Neuronal stem cell (in vitro differentiated cells): ENCODE results near the gene VSIG10L2. TPM values are rescaled to one million over a fixed set of nuclear protein-coding genes. Genes with fewer than 3 reads are reported as not detected.

Experiments
- DNase-seq: peaks from one replicate; pipeline ENCODE4 v3.0.0-alpha.2; 2013; ENCODE audit warnings: low spot score
- H2AFZ ChIP-seq: one replicate; pipeline ENCODE4 v1.6.1; 2013; ENCODE audit warnings: mild to moderate bottlenecking, low read length, inconsistent platforms
- H2AK5ac ChIP-seq: 2 replicates; pipeline ENCODE4 v1.6.1; 2013; ENCODE audit warnings: low read depth, mild to moderate bottlenecking, inconsistent platforms, low read length, moderate library complexity, mixed read lengths
- H2BK120ac ChIP-seq: 2 replicates; pipeline ENCODE4 v1.6.1; 2013; ENCODE audit warnings: low read depth, mild to moderate bottlenecking, inconsistent platforms, low read length, moderate library complexity, mixed read lengths
- H2BK12ac ChIP-seq: one replicate; pipeline ENCODE4 v1.6.1; 2013; ENCODE audit warnings: low read length, inconsistent platforms
- H2BK15ac ChIP-seq: 2 replicates; pipeline ENCODE4 v1.6.1; 2013; ENCODE audit warnings: mild to moderate bottlenecking, low read length, inconsistent platforms, mixed read lengths
- H2BK5ac ChIP-seq: one replicate; pipeline ENCODE4 v1.6.1; 2013; ENCODE audit warnings: inconsistent platforms, mild to moderate bottlenecking, low read length, moderate library complexity
- H3K14ac ChIP-seq: one replicate; pipeline ENCODE4 v1.6.1; 2013; ENCODE audit warnings: low read length, inconsistent platforms
- H3K18ac ChIP-seq: 2 replicates; pipeline ENCODE4 v1.6.1; 2013; ENCODE audit warnings: low read length, inconsistent platforms
- H3K23ac ChIP-seq: 2 replicates; pipeline ENCODE4 v1.6.1; 2013; ENCODE audit warnings: low read depth, mild to moderate bottlenecking, mixed read lengths, low read length, inconsistent platforms; ENCODE audit not compliant: poor library complexity
- H3K27ac ChIP-seq: replicated peaks from 3 replicates; pipeline ENCODE4 v1.5.1; 2013; ENCODE audit warnings: low read length, inconsistent platforms
- H3K27me3 ChIP-seq, 3 experiments: 2 replicates each; pipeline ENCODE4 v1.6.1; 2013; ENCODE audit warnings: low read length in 3 of 3, mild to moderate bottlenecking in 2 of 3, inconsistent platforms in 1 of 3, low read depth in 1 of 3, mixed read lengths in 1 of 3, moderate library complexity in 1 of 3; ENCODE audit not compliant: control insufficient read depth in 3 of 3, insufficient read depth in 3 of 3
- H3K36me3 ChIP-seq, 2 donors: replicated peaks in 1 of 2; 2 replicates each; pipeline ENCODE4 v1.6.1; 2013; ENCODE audit warnings: low read length in 2 of 2; ENCODE audit not compliant: control insufficient read depth in 2 of 2, insufficient read depth in 2 of 2
- H3K4ac ChIP-seq: 2 replicates; pipeline ENCODE4 v1.6.1; 2013; ENCODE audit warnings: inconsistent platforms, mild to moderate bottlenecking, low read length, moderate library complexity
- H3K4me1 ChIP-seq, 2 donors: 1 replicate in 1 of 2; 2 replicates in 1 of 2; pipeline ENCODE4 v1.6.1; 2013; ENCODE audit warnings: low read length in 2 of 2, low read depth in 1 of 2; ENCODE audit not compliant: control insufficient read depth in 2 of 2, insufficient read depth in 1 of 2
- H3K4me2 ChIP-seq: one replicate; pipeline ENCODE4 v1.6.1; 2013; ENCODE audit warnings: mild to moderate bottlenecking, low read length, inconsistent platforms; ENCODE audit not compliant: insufficient read depth, poor library complexity, severe bottlenecking
- H3K4me3 ChIP-seq, 2 donors: 2 replicates each; pipeline ENCODE4 v1.5.1; 2013; ENCODE audit warnings: low read length in 2 of 2, mild to moderate bottlenecking in 2 of 2, inconsistent platforms in 1 of 2, moderate library complexity in 1 of 2
- H3K79me1 ChIP-seq: one replicate; pipeline ENCODE4 v1.6.1; 2013; ENCODE audit warnings: low read depth, mild to moderate bottlenecking, inconsistent platforms, low read length, moderate library complexity
- H3K9ac ChIP-seq: one replicate; pipeline ENCODE4 v1.6.1; 2013; ENCODE audit warnings: mild to moderate bottlenecking, low read depth, low read length, inconsistent platforms; ENCODE audit not compliant: poor library complexity
- H3K9me3 ChIP-seq, 2 donors: replicated peaks in 1 of 2; 2 replicates each; pipeline versions ENCODE3 to v1.6.1; 2013; ENCODE audit warnings: low read length in 2 of 2, mild to moderate bottlenecking in 2 of 2, inconsistent platforms in 1 of 2, low read depth in 1 of 2, mixed read lengths in 1 of 2, moderate library complexity in 1 of 2; ENCODE audit not compliant: control insufficient read depth in 2 of 2, insufficient read depth in 1 of 2
- H4K8ac ChIP-seq: one replicate; pipeline ENCODE4 v1.6.1; 2013; ENCODE audit warnings: low read depth, mild to moderate bottlenecking, inconsistent platforms, low read length, moderate library complexity
- H4K91ac ChIP-seq: one replicate; pipeline ENCODE4 v1.6.1; 2013; ENCODE audit warnings: low read length, low read depth, mild to moderate bottlenecking, inconsistent platforms; ENCODE audit not compliant: poor library complexity
- WGBS, 2 donors: extraction: QIAGEN DNeasy Blood & Tissue Kit; methylation state at CpG; one replicate each; pipeline ENCODE4 v1.1.7; 2013; ENCODE audit warnings: missing lambda C conversion rate in 2 of 2, mixed read lengths in 1 of 2; ENCODE audit not compliant: insufficient read length in 2 of 2, insufficient replicate concordance in 1 of 2; ENCODE audit errors: extremely low coverage in 2 of 2; 5-methylcytosine and 5-hydroxymethylcytosine counted together
- polyA plus RNA-seq, 2 experiments: library from polyadenylated mRNA; stranded (reverse); fragments of 200-250 nt; gene quantifications; one replicate each; pipeline ENCODE4 v1.2.3, GENCODE V29; 2013

Gene VSIG10L2
- polyA plus RNA-seq (2013, experiment 1 of 2), result not detected
- not detected for polyA plus RNA-seq (2013, experiment 2 of 2)

DNA sequence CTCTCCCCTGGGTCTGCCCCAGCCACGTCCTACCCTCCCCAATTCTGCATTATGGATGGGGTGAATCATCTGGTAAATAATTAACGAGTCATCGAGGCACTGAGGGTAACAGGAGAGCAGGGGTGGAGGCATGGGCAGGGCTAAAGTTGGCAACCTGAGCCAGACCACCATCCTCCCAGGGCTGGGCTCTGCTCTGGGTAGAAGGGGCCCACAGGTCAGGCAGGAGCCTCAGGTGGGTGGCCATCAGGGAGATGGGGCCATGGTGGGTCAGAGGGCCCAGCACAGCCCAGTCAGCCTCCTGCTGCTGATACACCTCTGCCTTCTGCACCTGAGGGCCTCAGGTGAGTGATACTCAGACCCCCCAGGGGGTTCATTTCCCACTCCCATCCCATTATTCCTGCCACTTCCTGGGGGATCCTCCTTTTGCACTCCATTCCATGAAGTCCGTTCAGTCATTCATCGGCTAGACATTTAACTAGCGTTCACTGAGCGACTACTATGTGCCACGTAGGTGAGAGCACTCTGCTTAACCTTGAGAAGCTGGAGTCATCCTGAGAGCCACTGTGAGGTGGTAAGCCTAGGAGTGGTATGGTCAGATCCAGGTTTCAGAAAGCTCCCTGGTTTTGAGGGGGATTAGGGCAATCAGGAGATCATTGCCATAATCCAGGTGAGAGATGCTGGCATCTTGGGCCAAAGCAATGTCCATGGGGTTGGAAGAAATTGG lies at the start of gene VSIG10L2:
Gene VSIG10L2, plus strand, starts transcription at position 248 of the 724 bp plus-strand sequence. Its CDS starts 12 bp downstream, at position 260.
- no peak within 1 kb of the TSS for H2AFZ ChIP-seq
- WGBS, 2 donors, result no CpG with 5 or more reads among the region's 8 CpGs

DNA sequence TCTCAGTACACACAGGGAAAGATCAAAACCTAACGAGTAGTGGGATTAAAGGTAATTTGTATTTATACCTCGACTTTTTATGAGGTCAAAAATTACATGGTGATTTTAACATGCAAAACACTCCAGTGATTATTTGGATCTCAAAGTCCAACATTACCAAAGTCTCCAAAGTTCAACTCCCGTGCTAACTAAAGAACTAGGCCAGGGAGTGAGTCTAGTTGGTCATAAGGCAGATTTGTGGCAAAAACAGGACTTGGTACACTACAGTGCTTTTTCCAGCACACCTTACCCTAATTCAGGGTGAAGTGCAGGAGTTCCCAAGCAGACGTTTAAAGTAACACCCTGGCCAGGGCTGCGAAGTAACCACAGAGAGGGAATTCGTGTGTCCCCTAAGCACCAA lies 44.0 kb upstream of the VSIG10L2 start:
- Histone ChIP-seq H3K79me1 (no peaks in the 10 kb centered on the region), H2AFZ (no peak overlapping the region), H3K18ac (no peak overlapping the region), H3K4me2 (no peak overlapping the region), H4K8ac (no peak overlapping the region), H3K27ac (no peak overlapping the region), H3K4me1 (peaks cover 2 to 7% of the 10 kb centered on the region in 2 donors), H2BK15ac (no peak overlapping the region), H3K27me3 (peaks cover 3 to 9% (median 5%) of the 10 kb centered on the region in 3 experiments), H3K4ac (no peak overlapping the region), H2AK5ac (no peak overlapping the region), H3K4me3 (peak overlapping the region in 1 of 2 donors; percentile 62), H3K9ac (no peak overlapping the region), H3K36me3 (peaks cover 5 to 12% of the 10 kb centered on the region in 2 donors), H3K23ac (no peak overlapping the region), H2BK5ac (no peak overlapping the region), H3K14ac (no peak overlapping the region), H4K91ac (no peak overlapping the region), H3K9me3 (peaks cover 5 to 7% of the 10 kb centered on the region in 2 donors), H2BK120ac (no peak overlapping the region), H2BK12ac (no peak overlapping the region)
- no peak for DNase-seq
- WGBS, 2 donors, result no CpG with 5 or more reads among the region's 6 CpGs

More for the DNA sequence above, at the start of gene VSIG10L2:
- peaks cover 0 to 4% (median 0%) of the 10 kb centered on the region in 3 experiments for H3K27me3 ChIP-seq
- no peak within 1 kb of the TSS for H4K8ac ChIP-seq
- peaks cover 0 to 3% of the 10 kb centered on the region in 2 donors for H3K4me1 ChIP-seq
- no peak for DNase-seq
- no peak within 1 kb of the TSS for H3K14ac ChIP-seq
- no peak within 1 kb of the TSS for H3K18ac ChIP-seq
- no peak within 1 kb of the TSS for H3K23ac ChIP-seq
- no peak within 1 kb of the TSS for H2BK5ac ChIP-seq
- no peaks in the 10 kb centered on the region for H3K9me3 ChIP-seq
- H3K4ac ChIP-seq, result no peak within 1 kb of the TSS
- no peak within 1 kb of the TSS for H3K4me2 ChIP-seq
- no peak within 1 kb of the TSS for H2BK120ac ChIP-seq
- no peak within 1 kb of the TSS for H2BK12ac ChIP-seq
- H3K79me1 ChIP-seq, result no peaks in the 10 kb centered on the region
- H2AK5ac ChIP-seq, result no peak within 1 kb of the TSS
- H2BK15ac ChIP-seq, result no peak within 1 kb of the TSS
- no peak within 1 kb of the TSS for H3K27ac ChIP-seq
- H3K9ac ChIP-seq, result peak within 1 kb of the TSS; percentile 4
- no peak within 1 kb of the TSS for H4K91ac ChIP-seq
- no peaks in the 10 kb centered on the region for H3K36me3 ChIP-seq
- H3K4me3 ChIP-seq, result no peak within 1 kb of the TSS

DNA sequence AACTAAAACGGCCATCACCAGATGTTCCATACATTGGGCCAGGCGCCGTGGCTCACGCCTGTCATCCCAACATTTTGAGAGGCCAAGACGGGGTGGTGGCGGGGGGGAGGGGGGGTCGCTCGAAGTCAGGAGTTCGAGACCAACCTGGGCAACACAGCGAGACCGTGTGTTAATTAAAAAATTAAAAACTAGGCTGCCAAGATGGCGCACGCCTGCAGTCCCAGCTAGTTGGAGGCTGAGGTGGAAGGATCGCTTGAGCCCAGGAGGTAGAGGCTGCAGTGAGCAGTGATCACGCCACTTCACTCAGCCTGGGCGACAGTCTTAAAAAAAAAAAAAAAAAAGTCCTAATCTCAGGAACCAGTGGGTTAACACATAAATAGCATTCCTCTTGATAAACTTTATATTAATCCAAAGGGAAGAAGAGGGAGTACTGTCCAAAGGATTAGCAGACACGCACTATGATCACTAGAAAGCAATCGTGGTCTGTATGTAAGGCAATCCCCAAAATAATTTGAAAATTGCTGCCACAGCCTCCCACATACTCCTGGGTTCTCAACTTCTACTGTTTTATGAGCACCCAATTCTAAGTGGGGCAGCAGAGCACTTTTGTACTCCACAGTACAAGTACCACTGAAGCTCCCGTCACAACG lies 43.4 kb upstream of the VSIG10L2 start:
- no peak overlapping the region for H3K18ac ChIP-seq

More for the DNA sequence above, 43.4 kb upstream of the VSIG10L2 start:
- peaks cover 5 to 7% of the 10 kb centered on the region in 2 donors for H3K9me3 ChIP-seq
- H3K27me3 ChIP-seq, result peaks cover 3 to 9% (median 5%) of the 10 kb centered on the region in 3 experiments
- H3K79me1 ChIP-seq, result no peaks in the 10 kb centered on the region
- H3K4me1 ChIP-seq, result peaks cover 2 to 7% of the 10 kb centered on the region in 2 donors
- no peak overlapping the region for H2BK5ac ChIP-seq
- H4K91ac ChIP-seq, result no peak overlapping the region
- peak overlapping the region; percentile 54 for H3K4me2 ChIP-seq
- no peak overlapping the region for H4K8ac ChIP-seq
- H2AFZ ChIP-seq, result peak overlapping the region; percentile 86
- no peak overlapping the region for H2BK15ac ChIP-seq
- H3K9ac ChIP-seq, result no peak overlapping the region
- H2BK12ac ChIP-seq, result no peak overlapping the region
- no peak overlapping the region for H3K23ac ChIP-seq
- no peak overlapping the region for H3K27ac ChIP-seq
- H2BK120ac ChIP-seq, result no peak overlapping the region
- H3K36me3 ChIP-seq, result peaks cover 5 to 12% of the 10 kb centered on the region in 2 donors
- no peak overlapping the region for H2AK5ac ChIP-seq
- no peak for DNase-seq
- H3K4ac ChIP-seq, result no peak overlapping the region
- H3K14ac ChIP-seq, result no peak overlapping the region
- H3K4me3 ChIP-seq, result peak overlapping the region; percentile 62 to 91
- no CpG with 5 or more reads among the region's 20 CpGs for WGBS, 2 donors
